ENCODE results near the gene CRABP1.

DNA sequence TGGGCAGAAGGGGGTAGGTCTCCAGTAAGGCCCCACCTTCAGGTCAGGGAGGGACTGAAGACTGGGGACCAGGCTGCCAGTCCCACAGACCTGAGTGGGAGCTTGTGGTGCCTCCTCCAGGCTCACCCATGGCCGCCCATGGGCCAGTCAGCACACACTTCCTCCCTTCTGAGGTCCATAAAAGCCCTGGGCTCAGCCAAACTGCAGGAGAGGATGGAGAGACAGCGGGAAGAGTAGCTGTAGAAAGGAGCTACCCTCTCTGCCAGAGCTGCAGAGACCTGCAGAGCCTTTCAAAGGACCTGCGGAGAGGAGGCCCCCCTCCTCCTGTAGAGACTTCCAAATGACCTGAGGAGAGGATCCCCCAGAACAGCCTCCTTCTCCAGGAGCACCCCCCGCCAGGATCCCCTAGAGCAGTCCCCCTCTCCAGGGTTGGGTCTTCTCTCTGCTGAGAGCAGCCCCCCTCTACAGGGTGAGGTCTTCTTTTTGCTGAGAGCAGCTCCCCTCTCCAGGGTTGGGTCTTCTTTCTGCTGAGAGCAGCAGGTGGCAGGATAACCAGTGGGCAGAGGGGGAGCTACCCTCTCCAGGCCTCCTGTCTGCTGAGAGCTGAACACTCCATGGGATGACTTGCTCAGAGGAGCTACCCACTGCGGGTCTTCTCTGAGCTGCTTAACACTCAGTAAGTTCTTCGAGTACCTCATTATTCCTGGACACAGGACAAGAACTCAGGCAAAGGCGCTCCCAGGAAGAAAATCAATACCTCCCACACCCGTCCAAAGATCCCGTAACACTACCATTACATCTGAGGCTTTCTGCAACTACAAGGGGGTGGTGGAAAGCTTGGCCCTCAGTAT is 35.7 kb upstream of the CRABP1 start:
- TF ChIP-seq, protein P1, sequence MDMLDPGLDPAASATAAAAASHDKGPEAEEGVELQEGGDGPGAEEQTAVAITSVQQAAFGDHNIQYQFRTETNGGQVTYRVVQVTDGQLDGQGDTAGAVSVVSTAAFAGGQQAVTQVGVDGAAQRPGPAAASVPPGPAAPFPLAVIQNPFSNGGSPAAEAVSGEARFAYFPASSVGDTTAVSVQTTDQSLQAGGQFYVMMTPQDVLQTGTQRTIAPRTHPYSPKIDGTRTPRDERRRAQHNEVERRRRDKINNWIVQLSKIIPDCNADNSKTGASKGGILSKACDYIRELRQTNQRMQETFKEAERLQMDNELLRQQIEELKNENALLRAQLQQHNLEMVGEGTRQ (CRISPR knock-in tag; IDR thresholded peaks at IDR 0.05): no peak
- TF ChIP-seq, protein P2, sequence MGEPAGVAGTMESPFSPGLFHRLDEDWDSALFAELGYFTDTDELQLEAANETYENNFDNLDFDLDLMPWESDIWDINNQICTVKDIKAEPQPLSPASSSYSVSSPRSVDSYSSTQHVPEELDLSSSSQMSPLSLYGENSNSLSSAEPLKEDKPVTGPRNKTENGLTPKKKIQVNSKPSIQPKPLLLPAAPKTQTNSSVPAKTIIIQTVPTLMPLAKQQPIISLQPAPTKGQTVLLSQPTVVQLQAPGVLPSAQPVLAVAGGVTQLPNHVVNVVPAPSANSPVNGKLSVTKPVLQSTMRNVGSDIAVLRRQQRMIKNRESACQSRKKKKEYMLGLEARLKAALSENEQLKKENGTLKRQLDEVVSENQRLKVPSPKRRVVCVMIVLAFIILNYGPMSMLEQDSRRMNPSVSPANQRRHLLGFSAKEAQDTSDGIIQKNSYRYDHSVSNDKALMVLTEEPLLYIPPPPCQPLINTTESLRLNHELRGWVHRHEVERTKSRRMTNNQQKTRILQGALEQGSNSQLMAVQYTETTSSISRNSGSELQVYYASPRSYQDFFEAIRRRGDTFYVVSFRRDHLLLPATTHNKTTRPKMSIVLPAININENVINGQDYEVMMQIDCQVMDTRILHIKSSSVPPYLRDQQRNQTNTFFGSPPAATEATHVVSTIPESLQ (CRISPR knock-in tag; IDR thresholded peaks at IDR 0.05): no peak
